Stimulated activated CD4-positive, alpha-beta T cell treated with anti-CD3 and anti-CD28 coated beads, Interleukin-1b, Interleukin-23, amount 100 ng/mL, for 4 hours (primary cell): Measurements from ENCODE around the gene FERMT2.

ENCODE experiments used
- DNase-seq, 2 donors: peaks; one replicate each; pipeline ENCODE4 v3.0.0-alpha.2; 2020; ENCODE audit warnings: low read depth in 2 of 2

FERMT2 gene

GRCh38 chr14:52950898-52951680, at the start of gene FERMT2:
Gene FERMT2 (minus strand): TSS chr14:52951050. CDS start chr14:52950568, 482 bp downstream.
- peak in 1 of 2 donors; percentile 9 for DNase-seq

- no peak for DNase-seq
Measured at GRCh38 chr14:52998376-52999015, 47.6 kb upstream of the FERMT2 start.

- no peak for DNase-seq
Measured at GRCh38 chr14:52996493-52996892, 45.6 kb upstream of the FERMT2 start.

- DNase-seq = no peak
Measured at GRCh38 chr14:52995998-52996397, 45.1 kb upstream of the FERMT2 start.

- DNase-seq = no peak
Measured at GRCh38 chr14:52992236-52992870, 41.5 kb upstream of the FERMT2 start.

- DNase-seq = no peak
Measured at GRCh38 chr14:52988139-52988538, 37.3 kb upstream of the FERMT2 start.

GRCh38 chr14:52987514-52987913, 36.7 kb upstream of the FERMT2 start:
- no peak for DNase-seq

- DNase-seq = no peak
Measured at GRCh38 chr14:52987042-52987441, 36.2 kb upstream of the FERMT2 start.

GRCh38 chr14:52977798-52978197, 26.9 kb upstream of the FERMT2 start:
- DNase-seq = no peak

- DNase-seq = no peak
Measured at GRCh38 chr14:52974406-52974805, 23.6 kb upstream of the FERMT2 start.

GRCh38 chr14:52961060-52961639, 10.3 kb upstream of the FERMT2 start:
- peak; percentile 18 to 32 for DNase-seq

- no peak for DNase-seq
Measured at GRCh38 chr14:52960627-52961026, 9.8 kb upstream of the FERMT2 start.

GRCh38 chr14:52954346-52955214, 3.7 kb upstream of the FERMT2 start:
- no peak for DNase-seq

- DNase-seq = no peak
Measured at GRCh38 chr14:52951681-52952554, 1.1 kb upstream of the FERMT2 start.

- peak in 1 of 2 donors; percentile 5 for DNase-seq
Measured at GRCh38 chr14:52950410-52950897, 396 bp downstream of the FERMT2 start.

- no peak for DNase-seq
Measured at GRCh38 chr14:52949711-52950409, 990 bp downstream of the FERMT2 start.

- no peak for DNase-seq
Measured at GRCh38 chr14:52949249-52949648, 1.6 kb downstream of the FERMT2 start.

- no peak for DNase-seq
Measured at GRCh38 chr14:52948836-52949235, 2.0 kb downstream of the FERMT2 start.

GRCh38 chr14:52948039-52948438, 2.8 kb downstream of the FERMT2 start:
- no peak for DNase-seq

- DNase-seq = no peak
Measured at GRCh38 chr14:52944254-52944653, 6.6 kb downstream of the FERMT2 start.
